Endothelial cell of umbilical vein (primary cell): Measurements from ENCODE around the gene EYS.

Experiments
- CTCF ChIP-seq, 2 donors: IDR thresholded peaks; 1 replicate in 1 of 2; 2 replicates in 1 of 2; pipeline ENCODE4 v1.5.1; 2011; ENCODE audit warnings: low read length in 2 of 2, mild to moderate bottlenecking in 2 of 2, moderate library complexity in 2 of 2, control low read depth in 1 of 2, inconsistent platforms in 1 of 2, low read depth in 1 of 2; ENCODE audit not compliant: insufficient read depth in 1 of 2; ENCODE audit errors: extremely low read depth in 1 of 2
- EZH2 ChIP-seq: IDR thresholded peaks from 2 replicates; pipeline ENCODE4 v1.6.1; 2012; ENCODE audit warnings: borderline replicate concordance, low read depth, mild to moderate bottlenecking, moderate library complexity, low read length, inconsistent platforms; ENCODE audit not compliant: severe bottlenecking
- FOS ChIP-seq: IDR thresholded peaks from 2 replicates; pipeline ENCODE4 v1.6.1; 2011; ENCODE audit warnings: mild to moderate bottlenecking, low read length, moderate library complexity, borderline replicate concordance; ENCODE audit not compliant: insufficient read depth
- JUN ChIP-seq: IDR thresholded peaks from 2 replicates; pipeline ENCODE4 v1.6.1; 2011; ENCODE audit warnings: borderline replicate concordance, low read depth; ENCODE audit not compliant: insufficient read length, insufficient read depth
- MAX ChIP-seq: IDR thresholded peaks from 2 replicates; pipeline ENCODE4 v1.6.1; 2011; ENCODE audit not compliant: insufficient read depth, insufficient read length
- MYC ChIP-seq: IDR thresholded peaks from one replicate; pipeline ENCODE4 v1.6.1; 2011; ENCODE audit warnings: mild to moderate bottlenecking, low read depth, low read length
- POLR2A ChIP-seq: IDR thresholded peaks from 2 replicates; pipeline ENCODE4 v1.6.1; 2012; ENCODE audit warnings: low read depth, mild to moderate bottlenecking, control low read depth, low read length
- POLR2AphosphoS5 ChIP-seq: IDR thresholded peaks from 2 replicates; pipeline ENCODE4 v1.6.1; 2012; ENCODE audit warnings: low read depth, mild to moderate bottlenecking, control low read depth, low read length, moderate library complexity; ENCODE audit not compliant: insufficient read depth

GRCh38 chr6:64128301-64129024 is 1578.6 kb downstream of the EYS start:
- TF ChIP-seq CTCF (IDR thresholded peaks at IDR 0.05; ENCODE audit: extremely low read depth in 1 of 2, insufficient read depth in 1 of 2, low read depth in 1 of 2, low read length in 2 of 2), result no peak
- no peak for TF ChIP-seq POLR2A
- no peak for TF ChIP-seq POLR2AphosphoS5
- no peak for TF ChIP-seq EZH2
- no peak for TF ChIP-seq MAX
- TF ChIP-seq MYC, result no peak
- TF ChIP-seq JUN, result no peak
- TF ChIP-seq FOS, result no peak
